NCI-H1417 (cell line): ENCODE data around the gene CCL20.

Source experiments
- DNase-seq, 3 experiments: peaks; one replicate each; lab custom pipeline; 2025; lab: John Stamatoyannopoulos, UW

CCL20 gene

DNA sequence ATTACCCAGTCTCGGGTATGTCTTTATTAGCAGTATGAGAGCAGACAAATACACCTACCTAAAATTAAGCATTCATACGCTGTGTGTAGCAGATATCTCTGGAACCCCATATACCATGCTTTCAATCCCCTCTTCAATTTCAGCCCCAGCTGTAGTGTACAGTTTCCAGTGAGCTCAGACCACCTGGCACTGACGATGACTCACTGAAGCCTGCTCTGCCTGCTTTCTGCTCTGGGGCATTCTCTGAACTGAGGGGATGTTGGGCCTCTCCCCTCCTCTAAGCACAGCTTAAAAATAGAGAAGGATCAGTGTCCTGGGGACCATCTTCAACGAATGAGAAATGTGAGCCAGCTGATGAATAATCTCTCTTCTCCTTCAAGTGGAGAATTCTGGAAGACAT lies 8.7 kb upstream of the CCL20 start:
- DNase-seq, result no peak

DNA sequence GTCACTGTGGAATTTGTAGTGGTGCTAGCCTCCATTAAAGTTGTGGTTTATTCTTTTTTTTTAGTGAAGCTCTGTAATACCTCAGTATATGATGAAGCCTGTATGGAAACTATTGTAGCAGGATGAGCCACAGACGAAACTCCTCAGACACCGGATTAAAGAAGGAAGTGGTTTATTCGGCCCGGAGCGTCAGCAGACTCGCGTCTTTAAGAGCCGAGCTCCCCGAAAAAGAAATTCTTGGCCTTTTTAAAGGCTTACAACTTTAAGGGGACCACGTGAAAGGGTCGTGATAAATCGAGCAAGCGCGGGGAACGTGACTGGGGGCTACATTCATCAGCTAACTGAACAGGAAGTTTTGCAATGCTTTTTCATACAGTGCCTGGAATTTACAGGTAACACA lies 8.1 kb upstream of the CCL20 start:
- no peak for DNase-seq

DNA sequence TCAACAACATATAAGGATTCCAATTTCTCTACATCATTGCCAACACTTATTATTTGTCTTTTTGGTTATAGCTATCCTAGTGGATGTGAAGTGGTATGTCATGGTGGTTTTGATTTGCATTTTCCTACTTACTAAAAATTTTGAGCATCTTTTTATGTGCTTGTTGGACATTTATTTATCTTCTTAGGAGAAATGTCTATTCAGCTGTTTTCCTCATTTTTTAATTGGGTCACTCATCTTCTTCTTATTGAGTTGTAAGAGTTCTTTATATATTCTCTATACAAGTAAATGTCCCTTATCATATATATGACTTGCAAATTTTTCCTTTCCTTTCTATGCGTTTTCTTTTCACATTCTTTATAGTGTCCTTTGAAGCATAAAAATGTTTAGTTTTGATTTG lies 4.7 kb upstream of the CCL20 start:
- DNase-seq, result no peak

GRCh38 chr2:227812001-227812400 lies 1.6 kb upstream of the CCL20 start:
- no peak for DNase-seq

DNA sequence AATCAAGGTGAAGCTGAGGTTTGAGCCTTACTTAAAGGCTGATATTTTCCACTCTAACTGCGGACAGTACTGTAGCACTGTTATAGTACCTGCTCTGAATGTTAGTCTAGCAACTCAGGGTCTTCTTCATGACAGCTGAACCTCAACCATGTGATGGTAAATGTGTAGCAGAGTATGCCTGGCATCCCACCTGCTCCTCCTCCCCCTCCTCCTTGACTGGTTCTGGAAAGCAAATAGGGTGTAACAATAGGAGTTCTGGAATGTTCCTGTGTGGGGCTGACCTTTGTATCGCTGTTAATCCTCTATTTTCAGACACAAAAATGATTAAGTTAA lies 447 bp upstream of the CCL20 start:
- DNase-seq, result no peak

DNA sequence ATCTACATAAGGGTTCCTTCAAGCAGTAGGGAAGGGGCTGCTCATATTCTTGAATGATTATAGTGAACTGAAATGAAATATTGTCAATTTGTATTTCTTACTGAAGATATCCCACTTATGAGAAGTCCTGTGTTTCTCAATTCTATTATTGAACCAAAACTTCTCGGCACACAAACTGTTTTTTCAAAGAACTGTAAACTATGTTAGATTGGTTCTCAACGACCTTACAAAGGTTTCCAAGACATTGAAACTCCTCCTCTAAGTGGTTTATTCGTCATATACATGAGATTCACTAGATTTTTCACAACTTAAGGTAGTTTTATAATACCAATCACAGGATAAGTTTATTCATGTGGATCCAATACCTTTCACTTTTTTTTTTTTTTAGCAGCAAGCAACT lies 1.4 kb downstream of the CCL20 start:
- DNase-seq, result no peak

- no peak for DNase-seq
Observed at GRCh38 chr2:227816507-227817294, 3.1 kb downstream of the CCL20 start.

DNA sequence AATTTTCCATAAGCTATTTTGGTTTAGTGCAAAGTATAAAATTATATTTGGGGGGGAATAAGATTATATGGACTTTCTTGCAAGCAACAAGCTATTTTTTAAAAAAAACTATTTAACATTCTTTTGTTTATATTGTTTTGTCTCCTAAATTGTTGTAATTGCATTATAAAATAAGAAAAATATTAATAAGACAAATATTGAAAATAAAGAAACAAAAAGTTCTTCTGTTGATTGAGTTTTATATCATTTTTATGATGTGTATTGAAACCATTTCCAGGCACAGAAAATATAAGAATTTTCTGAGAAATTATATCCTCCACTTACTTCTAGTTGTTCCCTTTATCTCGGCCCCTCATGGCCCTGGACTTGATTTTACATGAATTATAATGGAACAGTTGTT lies 3.7 kb downstream of the CCL20 start:
- no peak for DNase-seq

DNA sequence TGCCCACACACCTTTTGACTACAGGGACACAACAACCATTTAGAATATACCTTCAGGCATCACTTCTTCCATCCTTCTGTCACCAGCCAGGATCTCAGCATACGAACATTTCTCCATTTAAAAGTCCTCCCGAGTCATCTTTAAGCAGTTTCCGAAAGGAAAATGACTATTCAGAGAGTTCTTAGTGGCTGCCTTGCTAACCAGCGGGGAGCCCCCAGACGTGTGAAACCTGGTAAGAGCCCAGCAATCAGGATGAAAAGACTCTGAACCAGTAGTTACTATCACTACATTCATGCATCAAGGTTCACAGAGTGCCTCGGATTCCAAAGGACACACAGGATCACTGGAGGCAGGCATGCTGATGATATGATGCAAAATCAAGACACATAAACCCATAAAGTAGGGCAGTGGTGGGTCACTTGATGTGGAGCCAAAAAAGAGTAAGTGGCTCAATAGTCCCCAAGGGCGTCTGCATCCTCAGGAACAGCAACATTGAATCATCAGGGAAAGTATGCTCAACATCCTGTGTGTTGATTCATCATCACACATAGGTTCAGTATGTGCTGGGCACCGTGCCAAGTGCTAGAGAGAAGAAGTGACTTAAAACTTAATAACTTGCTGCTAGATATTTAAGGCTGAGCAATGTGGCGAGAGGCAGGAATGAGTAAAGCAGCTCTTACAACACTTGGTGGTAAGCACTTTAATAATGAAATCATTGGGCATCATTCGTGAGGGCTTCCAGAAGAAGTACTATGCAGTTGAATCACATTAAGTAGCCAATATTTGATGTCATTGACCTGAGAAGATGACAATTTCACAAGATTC lies 4.4 kb downstream of the CCL20 start:
- DNase-seq, result peak in 1 of 3 experiments; percentile 19

DNA sequence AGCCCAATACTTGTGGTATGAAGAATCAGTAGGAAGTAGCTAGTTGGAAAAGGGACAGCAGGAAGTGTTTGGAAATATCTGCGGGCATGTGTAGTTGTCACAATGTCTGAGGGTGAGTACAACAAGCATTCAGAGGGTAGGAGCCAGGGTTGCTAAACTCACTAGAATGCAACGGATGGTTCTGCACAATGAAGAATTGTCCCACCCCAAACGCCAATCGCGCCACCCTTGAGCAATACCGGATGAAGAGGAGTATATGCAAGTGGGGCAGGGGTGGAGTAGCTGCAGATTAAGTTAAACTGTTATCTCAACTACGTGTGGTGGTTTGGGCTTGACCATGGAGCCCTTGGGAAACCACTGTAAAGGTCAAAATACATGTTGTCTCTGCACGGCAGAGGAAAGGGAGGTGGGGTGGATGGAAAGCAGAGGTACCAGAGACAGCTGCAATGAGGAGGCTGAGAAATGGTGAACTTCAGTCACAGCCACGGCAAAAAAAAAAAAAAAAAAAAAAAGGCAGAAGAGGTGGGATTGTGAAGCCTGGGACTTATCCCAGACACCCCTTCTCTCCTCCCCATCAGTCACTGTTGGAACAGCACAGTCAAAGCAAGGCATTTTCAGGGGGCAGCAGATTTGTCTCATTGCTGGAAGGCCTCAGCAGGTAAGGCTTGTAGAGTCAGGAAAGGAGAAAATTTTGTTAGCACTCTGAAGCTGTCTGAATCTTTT lies 5.2 kb downstream of the CCL20 start:
- DNase-seq, result no peak

DNA sequence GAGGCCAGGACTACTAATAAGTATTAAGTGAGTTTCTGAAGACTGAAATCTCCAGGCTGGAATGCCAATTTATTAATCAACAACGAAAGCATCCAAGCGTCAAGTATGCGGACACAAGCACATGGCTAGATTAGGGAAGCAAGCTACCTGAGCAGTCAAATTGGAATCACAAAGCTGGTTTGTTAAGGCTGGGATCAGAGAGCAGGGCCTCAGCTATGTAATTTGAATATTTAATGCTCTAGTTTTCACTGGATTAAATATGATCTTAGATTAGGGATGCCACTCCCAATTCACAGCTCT lies 5.7 kb downstream of the CCL20 start:
- DNase-seq, result no peak

GRCh38 chr2:227821043-227821942 lies 7.7 kb downstream of the CCL20 start:
- DNase-seq, result no peak

DNA sequence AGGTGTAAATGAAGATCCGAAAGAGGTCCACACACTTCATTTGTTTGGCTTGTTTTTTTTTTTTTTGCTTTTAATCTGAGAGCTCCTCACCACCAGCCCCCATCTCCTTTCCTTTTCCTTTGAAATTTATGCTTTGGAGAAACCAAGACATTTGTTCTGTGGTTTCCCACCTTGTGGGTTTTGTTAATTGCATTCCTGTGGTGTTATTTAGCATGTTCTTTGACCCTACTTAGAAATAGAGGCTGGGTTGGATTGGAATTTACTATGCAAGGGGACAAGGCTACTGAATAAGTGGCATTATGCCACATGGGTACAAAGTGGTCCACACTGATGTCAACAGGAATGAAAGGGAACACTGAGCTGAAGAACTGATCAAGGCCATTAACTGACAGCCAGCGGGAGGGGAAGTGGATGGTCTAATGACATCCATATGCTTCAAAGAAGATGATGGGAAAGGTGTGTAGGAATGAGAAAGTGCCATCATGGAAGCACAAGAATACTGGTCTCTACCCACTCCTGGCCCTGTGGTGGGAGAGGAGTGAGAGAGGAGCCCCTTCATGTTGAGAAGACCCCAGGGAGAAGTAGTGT lies 8.9 kb downstream of the CCL20 start:
- no peak for DNase-seq

DNA sequence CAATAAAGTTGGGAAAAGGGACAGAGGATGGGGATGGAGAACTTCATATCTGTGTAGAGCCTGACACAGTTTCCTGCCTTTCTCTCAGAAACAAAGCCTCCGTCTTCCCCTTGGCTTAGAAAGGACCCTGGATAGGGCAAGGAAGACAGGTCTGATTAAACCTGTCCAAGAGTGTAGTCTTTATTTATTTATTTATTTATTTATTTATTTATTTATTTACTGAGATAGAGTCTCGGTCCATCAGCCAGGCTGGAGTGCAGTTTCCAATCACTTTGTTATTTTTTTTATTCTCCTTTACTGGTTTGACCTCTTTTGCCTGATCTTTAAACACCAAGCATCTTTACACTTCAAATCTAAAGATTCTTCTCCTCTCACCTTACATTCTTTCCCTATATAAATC lies 10.3 kb downstream of the CCL20 start:
- DNase-seq, result no peak

DNA sequence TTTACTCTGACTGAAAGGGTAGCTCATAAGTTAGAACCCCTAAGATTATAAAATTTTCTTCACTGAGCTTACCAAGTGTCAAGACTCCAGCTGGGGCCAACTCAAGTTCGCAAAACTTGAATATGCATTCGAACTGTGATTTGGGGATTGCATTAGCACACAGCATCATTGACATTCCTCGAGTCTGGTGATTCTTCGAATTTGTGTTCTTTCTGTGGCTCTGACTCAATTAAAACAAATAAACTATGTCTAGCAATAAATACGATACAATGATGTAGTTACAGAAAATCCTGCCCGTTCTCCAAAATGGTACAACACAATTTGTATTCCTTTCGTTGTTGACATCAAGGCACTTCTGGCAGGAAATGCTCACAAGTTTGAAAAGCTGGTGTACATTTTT lies 11.1 kb downstream of the CCL20 start:
- no peak for DNase-seq

DNA sequence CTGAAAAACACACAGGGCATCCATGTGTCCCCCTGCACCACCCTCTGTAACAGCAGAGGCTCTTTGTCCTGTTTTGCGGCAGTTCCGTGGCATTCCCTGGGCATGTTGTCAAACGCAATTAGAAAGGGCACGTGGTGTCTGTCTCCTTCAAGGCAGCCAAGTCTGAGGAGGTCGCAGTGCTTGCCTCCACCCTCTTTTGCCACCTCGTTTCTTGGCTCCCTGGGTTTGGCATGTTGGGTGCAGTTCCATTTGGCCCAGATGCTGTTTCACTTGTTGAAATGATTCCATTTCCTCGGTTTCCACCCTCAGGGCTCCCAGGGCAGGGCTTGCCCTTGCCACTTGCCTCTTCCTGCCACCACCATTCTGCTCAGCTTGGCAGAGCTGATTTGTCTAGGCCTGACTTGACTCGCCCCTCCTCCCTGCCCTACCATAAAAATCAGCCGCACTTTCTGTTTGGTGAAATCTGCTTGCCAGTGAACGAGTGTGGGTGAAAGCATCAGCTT lies 12.4 kb downstream of the CCL20 start:
- DNase-seq, result no peak

GRCh38 chr2:227826563-227826962 lies 12.9 kb downstream of the CCL20 start:
- no peak for DNase-seq

GRCh38 chr2:227827143-227827542 lies 13.5 kb downstream of the CCL20 start:
- no peak for DNase-seq

- DNase-seq, result no peak
Observed at GRCh38 chr2:227828477-227828912, 14.9 kb downstream of the CCL20 start.

GRCh38 chr2:227829337-227829736 lies 15.7 kb downstream of the CCL20 start:
- no peak for DNase-seq

GRCh38 chr2:227834423-227834822 lies 20.8 kb downstream of the CCL20 start:
- DNase-seq, result no peak
